HepG2 (cell line): ENCODE measurements around the gene RNPEPL1. TPM values are rescaled to one million over a fixed set of nuclear protein-coding genes. Genes with fewer than 3 reads are reported as not detected.

Source experiments
- AGO2 ChIP-seq: fragments of 200-400 bp; formaldehyde crosslinking; optimal IDR thresholded peaks from 2 replicates; pipeline ENCODE3; 2017; ENCODE audit warnings: mild to moderate bottlenecking, low read depth, low read length, moderate library complexity
- HMG20A ChIP-seq: IDR thresholded peaks from 2 replicates; pipeline ENCODE4 v1.6.1; 2016; ENCODE audit warnings: borderline replicate concordance
- KDM1A ChIP-seq: IDR thresholded peaks from 2 replicates; pipeline ENCODE4 v1.6.1; 2016; ENCODE audit warnings: missing compliant biosample characterization
- MTA1 ChIP-seq: sonication (generic); formaldehyde crosslinking; IDR thresholded peaks from 2 replicates; pipeline ENCODE4 v1.4.0; 2020; ENCODE audit warnings: missing genetic modification reagents, mild to moderate bottlenecking, borderline replicate concordance
- NFIC ChIP-seq: IDR thresholded peaks from 2 replicates; pipeline ENCODE4 v1.6.1; 2012; ENCODE audit warnings: mild to moderate bottlenecking, low read length, inconsistent platforms
- NRL ChIP-seq: sonication (generic); formaldehyde crosslinking; IDR thresholded peaks from 2 replicates; pipeline ENCODE4 v1.5.0; 2020; ENCODE audit warnings: missing genetic modification reagents, mild to moderate bottlenecking, moderate library complexity, borderline replicate concordance
- PCBP2 ChIP-seq: fragments of 200-400 bp; formaldehyde crosslinking; optimal IDR thresholded peaks from 2 replicates; pipeline ENCODE3; 2018; ENCODE audit warnings: low read length, low read depth; ENCODE audit not compliant: poor library complexity, severe bottlenecking
- TAF15 ChIP-seq: fragments of 200-400 bp; formaldehyde crosslinking; IDR thresholded peaks from one replicate; pipeline ENCODE4 v1.6.1; 2018; ENCODE audit warnings: mild to moderate bottlenecking, low read depth, low read length; ENCODE audit not compliant: poor library complexity, severe bottlenecking
- TOPORS ChIP-seq: sonication (generic); formaldehyde crosslinking; IDR thresholded peaks from 2 replicates; pipeline ENCODE4 v1.8.0; 2023; ENCODE audit warnings: mild to moderate bottlenecking, missing genetic modification reagents
- ZNF12 ChIP-seq: sonication (generic); formaldehyde crosslinking; IDR thresholded peaks from 2 replicates; pipeline ENCODE4 v1.5.0; 2020; ENCODE audit warnings: missing genetic modification reagents
- ZNF136 ChIP-seq: sonication (generic); formaldehyde crosslinking; IDR thresholded peaks from 2 replicates; pipeline ENCODE4 v1.8.1; 2022; ENCODE audit warnings: low read depth, mild to moderate bottlenecking, moderate library complexity, missing genetic modification reagents
- ZNF225 ChIP-seq: sonication (generic); formaldehyde crosslinking; IDR thresholded peaks from 2 replicates; pipeline ENCODE4 v1.4.0; 2020; ENCODE audit warnings: mild to moderate bottlenecking, missing genetic modification reagents
- ZNF446 ChIP-seq: sonication (generic); formaldehyde crosslinking; IDR thresholded peaks from 2 replicates; pipeline ENCODE4 v1.5.0; 2020; ENCODE audit warnings: mild to moderate bottlenecking, missing genetic modification reagents
- ZNF451 ChIP-seq: sonication (generic); formaldehyde crosslinking; IDR thresholded peaks from 2 replicates; pipeline ENCODE4 v1.5.0; 2020; ENCODE audit warnings: mild to moderate bottlenecking, missing genetic modification reagents
- ZNF773 ChIP-seq: sonication (generic); formaldehyde crosslinking; IDR thresholded peaks from 2 replicates; pipeline ENCODE4 v1.4.0; 2020; ENCODE audit warnings: missing genetic modification reagents, borderline replicate concordance
- ZNF781 ChIP-seq: sonication (generic); formaldehyde crosslinking; IDR thresholded peaks from 2 replicates; pipeline ENCODE4 v1.5.1; 2020; ENCODE audit warnings: borderline replicate concordance, mild to moderate bottlenecking, missing genetic modification reagents; ENCODE audit errors: not compliant biosample characterization
- polyA plus RNA-seq, 8 experiments: library from polyadenylated mRNA; depleted of rRNA in 3 of 8; stranded (reverse) in 7 of 8; unstranded in 1 of 8; fragments of >200 nt; fragmentation: Illumina TruSeq in 4 of 8; extraction: Trizol in 4 of 8; gene quantifications; 2 replicates each; pipeline versions ENCODE4 v1.2.1 to v1.2.3, GENCODE V29; 2011 to 2016; ENCODE audit warnings: low read depth in 4 of 8, missing spikeins in 1 of 8, mixed read lengths in 1 of 8; ENCODE audit not compliant: insufficient read depth in 1 of 8
- total RNA-seq, 5 experiments: library from RNA; depleted of rRNA; stranded (reverse); fragments of >200 nt; fragmentation: Illumina TruSeq; extraction: Trizol; gene quantifications; 2 replicates each; pipeline ENCODE4 v1.2.3, GENCODE V29; 2016; ENCODE audit warnings: low read depth in 1 of 5
- TF ChIP-seq, protein P1 (sequence below): sonication (generic); formaldehyde crosslinking; conservative IDR thresholded peaks from 2 replicates; pipeline ENCODE4 v1.8.0; 2022; ENCODE audit warnings: low read depth, missing genetic modification reagents
- TF ChIP-seq, protein P2 (sequence below): sonication (generic); formaldehyde crosslinking; IDR thresholded peaks from 2 replicates; pipeline ENCODE4 v1.4.0; 2020; ENCODE audit warnings: missing genetic modification reagents, borderline replicate concordance

The RNPEPL1 gene
- total and polyA plus RNA-seq, 2 of the 13 experiments (the other 11 are each of a cell fraction or from before 2014, with no cell fraction given), result 13.0 to 18.0 TPM

DNA sequence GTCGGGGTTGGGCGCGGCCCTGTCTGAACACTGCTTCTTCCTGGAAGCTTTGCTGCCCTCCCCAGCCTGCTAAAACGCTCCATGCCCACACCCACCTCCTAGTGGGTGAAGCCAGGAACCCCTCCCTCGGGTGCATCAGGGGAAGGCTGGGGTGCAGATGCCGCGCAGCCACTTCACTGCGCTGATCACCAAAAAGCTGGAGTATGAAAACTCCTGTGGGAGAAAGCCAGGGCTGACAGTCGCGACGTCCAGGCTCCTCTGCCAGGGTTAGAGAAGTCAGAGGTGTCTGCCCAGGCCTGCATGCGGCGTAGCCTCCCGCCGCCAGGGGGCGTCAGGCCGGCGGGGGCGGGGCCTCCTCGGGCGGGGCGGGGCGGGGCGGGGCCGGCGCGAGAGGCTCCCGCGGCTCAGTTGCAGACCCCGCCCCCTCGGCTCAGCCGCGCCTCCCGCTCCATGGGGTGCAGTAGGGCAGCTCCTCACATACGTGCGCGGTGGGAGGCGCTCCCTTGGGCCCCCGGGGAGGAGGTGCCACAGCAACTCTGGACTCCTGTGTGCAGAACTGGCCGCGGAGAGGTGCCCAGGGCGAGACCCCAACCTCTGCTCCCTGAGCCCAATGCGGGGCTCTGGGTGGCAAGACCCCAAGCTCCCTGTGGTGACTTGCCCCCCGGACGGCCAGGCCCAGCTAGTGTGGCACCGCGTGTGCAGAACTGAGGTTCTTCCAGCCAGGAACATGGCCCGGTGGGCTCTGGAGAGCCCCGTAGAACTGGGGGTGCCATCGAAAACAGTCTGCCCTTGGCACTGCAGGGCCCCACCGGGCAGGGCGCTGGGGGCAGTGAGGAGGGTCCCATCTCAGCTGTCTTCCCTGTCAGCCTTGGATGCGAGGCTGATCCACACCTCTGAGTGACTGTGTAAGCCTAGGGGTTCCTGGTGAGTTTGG lies 1.8 kb upstream of the RNPEPL1 start (continued):
- TF ChIP-seq ZNF451 (CRISPR knock-in tag), result no peak; the same call in 1 of the 2 replicates
- no peak for TF ChIP-seq TAF15
- TF ChIP-seq ZNF12 (CRISPR knock-in tag), result 0 out of 2 replicates have a peak, but pooled peaks have one; percentile 9
- TF ChIP-seq ZNF225 (CRISPR knock-in tag), result peak; percentile 26; the same call in 1 of the 2 replicates
- no peak for TF ChIP-seq HMG20A (CRISPR knock-in tag)
- TF ChIP-seq, protein P1, sequence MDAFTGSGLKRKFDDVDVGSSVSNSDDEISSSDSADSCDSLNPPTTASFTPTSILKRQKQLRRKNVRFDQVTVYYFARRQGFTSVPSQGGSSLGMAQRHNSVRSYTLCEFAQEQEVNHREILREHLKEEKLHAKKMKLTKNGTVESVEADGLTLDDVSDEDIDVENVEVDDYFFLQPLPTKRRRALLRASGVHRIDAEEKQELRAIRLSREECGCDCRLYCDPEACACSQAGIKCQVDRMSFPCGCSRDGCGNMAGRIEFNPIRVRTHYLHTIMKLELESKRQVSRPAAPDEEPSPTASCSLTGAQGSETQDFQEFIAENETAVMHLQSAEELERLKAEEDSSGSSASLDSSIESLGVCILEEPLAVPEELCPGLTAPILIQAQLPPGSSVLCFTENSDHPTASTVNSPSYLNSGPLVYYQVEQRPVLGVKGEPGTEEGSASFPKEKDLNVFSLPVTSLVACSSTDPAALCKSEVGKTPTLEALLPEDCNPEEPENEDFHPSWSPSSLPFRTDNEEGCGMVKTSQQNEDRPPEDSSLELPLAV (CRISPR knock-in tag), result no peak
- TF ChIP-seq ZNF773 (CRISPR knock-in tag), result peak; percentile 20; the same call in 1 of the 2 replicates
- no peak for TF ChIP-seq NFIC
- peak; percentile 54 for TF ChIP-seq NRL
- 0 out of 2 replicates have a peak, but pooled peaks have one; percentile 5 for TF ChIP-seq ZNF446 (CRISPR knock-in tag)
- TF ChIP-seq TOPORS (CRISPR knock-in tag), result no peak
- no peak for TF ChIP-seq KDM1A (CRISPR knock-in tag)
- TF ChIP-seq PCBP2, result no peak
- 0 out of 2 replicates have a peak, but pooled peaks have one; percentile 34 for TF ChIP-seq ZNF136 (CRISPR knock-in tag)
- TF ChIP-seq MTA1 (CRISPR knock-in tag), result 0 out of 2 replicates have a peak, but pooled peaks have one; percentile 30
- TF ChIP-seq AGO2, result peak; percentile 33
- TF ChIP-seq, protein P2, sequence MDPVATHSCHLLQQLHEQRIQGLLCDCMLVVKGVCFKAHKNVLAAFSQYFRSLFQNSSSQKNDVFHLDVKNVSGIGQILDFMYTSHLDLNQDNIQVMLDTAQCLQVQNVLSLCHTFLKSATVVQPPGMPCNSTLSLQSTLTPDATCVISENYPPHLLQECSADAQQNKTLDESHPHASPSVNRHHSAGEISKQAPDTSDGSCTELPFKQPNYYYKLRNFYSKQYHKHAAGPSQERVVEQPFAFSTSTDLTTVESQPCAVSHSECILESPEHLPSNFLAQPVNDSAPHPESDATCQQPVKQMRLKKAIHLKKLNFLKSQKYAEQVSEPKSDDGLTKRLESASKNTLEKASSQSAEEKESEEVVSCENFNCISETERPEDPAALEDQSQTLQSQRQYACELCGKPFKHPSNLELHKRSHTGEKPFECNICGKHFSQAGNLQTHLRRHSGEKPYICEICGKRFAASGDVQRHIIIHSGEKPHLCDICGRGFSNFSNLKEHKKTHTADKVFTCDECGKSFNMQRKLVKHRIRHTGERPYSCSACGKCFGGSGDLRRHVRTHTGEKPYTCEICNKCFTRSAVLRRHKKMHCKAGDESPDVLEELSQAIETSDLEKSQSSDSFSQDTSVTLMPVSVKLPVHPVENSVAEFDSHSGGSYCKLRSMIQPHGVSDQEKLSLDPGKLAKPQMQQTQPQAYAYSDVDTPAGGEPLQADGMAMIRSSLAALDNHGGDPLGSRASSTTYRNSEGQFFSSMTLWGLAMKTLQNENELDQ (CRISPR knock-in tag), result no peak
- TF ChIP-seq ZNF781, result peak; percentile 38
